Ascending aorta (tissue), 2 donors: ENCODE measurements around the gene DQX1. TPM values are rescaled to one million over a fixed set of nuclear protein-coding genes. Genes with fewer than 3 reads are reported as not detected.

Source experiments
- DNase-seq, 2 donors: peaks; one replicate each; pipeline ENCODE4 v3.0.0-alpha.2; 2019; ENCODE audit warnings: low spot score in 2 of 2
- H3K27ac ChIP-seq, 2 donors: fragments of 200-600 bp; sonication (generic); one replicate each; pipeline ENCODE4 v1.5.1; 2016 to 2017; ENCODE audit warnings: mild to moderate bottlenecking in 1 of 2
- H3K27me3 ChIP-seq: fragments of 200-600 bp; sonication (generic); one replicate; pipeline ENCODE4 v1.5.1; 2017
- H3K36me3 ChIP-seq, 2 donors: fragments of 200-600 bp; sonication (generic); one replicate each; pipeline ENCODE4 v1.5.1; 2016
- H3K4me1 ChIP-seq, 2 donors: fragments of 200-600 bp; sonication (generic); one replicate each; pipeline ENCODE4 v1.5.1; 2016 to 2017; ENCODE audit warnings: mild to moderate bottlenecking in 1 of 2
- H3K4me3 ChIP-seq, 2 donors: fragments of 200-600 bp; sonication (generic); one replicate each; pipeline ENCODE4 v1.5.1; 2016 to 2017; ENCODE audit warnings: mild to moderate bottlenecking in 1 of 2
- H3K9me3 ChIP-seq, 2 donors: fragments of 200-600 bp; sonication (generic); one replicate each; pipeline ENCODE4 v1.5.1; 2016
- CTCF ChIP-seq, 3 experiments: fragments of 200-600 bp in 2 of 3; fragments of 450-650 bp in 1 of 3; sonication (generic) in 2 of 3; IDR thresholded peaks; one replicate each; pipeline ENCODE4 v1.5.1; 2016 to 2019; ENCODE audit warnings: antibody characterized with exemption in 3 of 3, mild to moderate bottlenecking in 1 of 3, moderate library complexity in 1 of 3
- intact Hi-C: fragments of 100-400 bp; cut with DNase I; formaldehyde crosslinking; loops from one replicate; pipeline ENCODE4 v1.15.1; 2023
- total RNA-seq: library from RNA; depleted of rRNA; stranded (reverse); fragments of >200 nt; gene quantifications from one replicate; pipeline ENCODE4 v1.1.0, GENCODE V29; 2016

DQX1 gene
- total RNA-seq: not detected

GRCh38 chr2:74525717-74526648, at the start of gene DQX1:
DQX1 (minus strand) TSS chr2:74526231; CDS start chr2:74525729, 502 bp downstream.
- no peaks in the 10 kb centered on the region for H3K9me3 ChIP-seq
- intact Hi-C loops: no loop called here
- TF ChIP-seq CTCF (IDR thresholded peaks at IDR 0.05): no peak

GRCh38 chr2:74575320-74575719, 49.3 kb upstream of the DQX1 start:
- no peaks in the 10 kb centered on the region for H3K4me1 ChIP-seq
- no peak overlapping the region for H3K27ac ChIP-seq
- H3K9me3 ChIP-seq: no peaks in the 10 kb centered on the region
- no peak for DNase-seq
- intact Hi-C loops: no loop called here
- no peak overlapping the region for H3K4me3 ChIP-seq
- no peak for TF ChIP-seq CTCF (IDR thresholded peaks at IDR 0.05)
- H3K27me3 ChIP-seq: no peaks in the 10 kb centered on the region
- H3K36me3 ChIP-seq: no peaks in the 10 kb centered on the region

More at GRCh38 chr2:74525717-74526648, at the start of gene DQX1:
- H3K27me3 ChIP-seq: no peaks in the 10 kb centered on the region
- no peak for DNase-seq
- H3K4me3 ChIP-seq: no peak within 1 kb of the TSS
- H3K4me1 ChIP-seq: peaks cover 11 to 14% of the 10 kb centered on the region in 2 donors
- H3K36me3 ChIP-seq: peaks cover 15 to 23% of the 10 kb centered on the region in 2 donors
- H3K27ac ChIP-seq: no peak within 1 kb of the TSS

GRCh38 chr2:74573747-74574562, 47.9 kb upstream of the DQX1 start:
- Histone ChIP-seq H3K9me3 (no peaks in the 10 kb centered on the region), H3K36me3 (no peaks in the 10 kb centered on the region), H3K4me3 (no peak overlapping the region), H3K4me1 (no peaks in the 10 kb centered on the region), H3K27ac (no peak overlapping the region), H3K27me3 (no peaks in the 10 kb centered on the region)
- no peak for TF ChIP-seq CTCF (IDR thresholded peaks at IDR 0.05)
- no peak for DNase-seq
- intact Hi-C loops: no loop called here

GRCh38 chr2:74572178-74572925, 46.3 kb upstream of the DQX1 start:
- no peak for TF ChIP-seq CTCF (IDR thresholded peaks at IDR 0.05)
- no peak for DNase-seq
- no peaks in the 10 kb centered on the region for H3K36me3 ChIP-seq
- intact Hi-C loops: no loop called here
- no peaks in the 10 kb centered on the region for H3K9me3 ChIP-seq
- no peak overlapping the region for H3K27ac ChIP-seq
- no peaks in the 10 kb centered on the region for H3K27me3 ChIP-seq
- peaks cover 0 to 8% of the 10 kb centered on the region in 2 donors for H3K4me1 ChIP-seq
- no peak overlapping the region for H3K4me3 ChIP-seq

GRCh38 chr2:74571058-74571457, 45.0 kb upstream of the DQX1 start:
- Histone ChIP-seq H3K9me3 (no peaks in the 10 kb centered on the region), H3K4me3 (no peak overlapping the region), H3K4me1 (peaks cover 0 to 14% of the 10 kb centered on the region in 2 donors), H3K27ac (no peak overlapping the region), H3K27me3 (no peaks in the 10 kb centered on the region), H3K36me3 (no peaks in the 10 kb centered on the region)
- no peak for TF ChIP-seq CTCF (IDR thresholded peaks at IDR 0.05)
- no peak for DNase-seq
- intact Hi-C loops: no loop called here
